NCI-H146 (cell line): ENCODE results near the gene RAB4B.
"Not testable (repeated sequence)": the region's sequence is repeated elsewhere in the genome, so short reads cannot be mapped to it uniquely, and the experiment has no call there.

Source experiments
- DNase-seq: peaks from one replicate; lab custom pipeline; 2025; lab: John Stamatoyannopoulos, UW

Gene RAB4B

GRCh38 chr19:40750874-40751537 lies 27.0 kb upstream of the RAB4B start, which contains the start of gene SNRPA:
Gene SNRPA (plus strand): TSS chr19:40751203. CDS start chr19:40751409, 206 bp downstream.
- peak; percentile 99 for DNase-seq

- DNase-seq = no peak
Observed at GRCh38 chr19:40752257-40752781, 25.7 kb upstream of the RAB4B start.

GRCh38 chr19:40754611-40755247 lies 23.3 kb upstream of the RAB4B start:
- no peak for DNase-seq

GRCh38 chr19:40755248-40755624 lies 22.8 kb upstream of the RAB4B start:
- no peak for DNase-seq

GRCh38 chr19:40755791-40756190 lies 22.3 kb upstream of the RAB4B start:
- no peak for DNase-seq

- no peak for DNase-seq
Observed at GRCh38 chr19:40756502-40757110, 21.4 kb upstream of the RAB4B start.

GRCh38 chr19:40758491-40758890 lies 19.6 kb upstream of the RAB4B start:
- no peak for DNase-seq

- DNase-seq = no peak
Observed at GRCh38 chr19:40759352-40759751, 18.7 kb upstream of the RAB4B start.

- no peak for DNase-seq
Observed at GRCh38 chr19:40762754-40763470, 15.1 kb upstream of the RAB4B start.

- no peak for DNase-seq
Observed at GRCh38 chr19:40763526-40763925, 14.5 kb upstream of the RAB4B start.

- DNase-seq = no peak
Observed at GRCh38 chr19:40763963-40764362, 14.1 kb upstream of the RAB4B start.

GRCh38 chr19:40766385-40766784 lies 11.7 kb upstream of the RAB4B start:
- DNase-seq = not testable (repeated sequence)

GRCh38 chr19:40768869-40769268 lies 9.2 kb upstream of the RAB4B start:
- no peak for DNase-seq

GRCh38 chr19:40771101-40771862 lies 6.8 kb upstream of the RAB4B start:
- DNase-seq = not testable (repeated sequence)

- DNase-seq = no peak
Observed at GRCh38 chr19:40774916-40775631, 3.0 kb upstream of the RAB4B start, which contains the start of gene MIA. Gene MIA (plus strand): TSS chr19:40775521. CDS start chr19:40775543, 22 bp downstream.

- no peak for DNase-seq
Observed at GRCh38 chr19:40775632-40776022, 2.4 kb upstream of the RAB4B start.

- DNase-seq = no peak
Observed at GRCh38 chr19:40776364-40776763, 1.7 kb upstream of the RAB4B start.

- peak; percentile 96 for DNase-seq
Observed at GRCh38 chr19:40776932-40777644, 959 bp upstream of the RAB4B start.

- no peak for DNase-seq
Observed at GRCh38 chr19:40777645-40777936, 456 bp upstream of the RAB4B start.

- DNase-seq = no peak
Observed at GRCh38 chr19:40778706-40779284, 748 bp downstream of the RAB4B start.
